Dermis blood vessel endothelial cell (primary cell): ENCODE data around the gene TMEM39A. TPM values are rescaled to one million over a fixed set of nuclear protein-coding genes. Genes with fewer than 3 reads are reported as not detected.

Source experiments
- DNase-seq: peaks from one replicate; pipeline ENCODE4 v3.0.0; 2010
- total RNA-seq: library from RNA; depleted of rRNA; stranded (reverse); fragments of >200 nt; gene quantifications from 2 replicates; pipeline ENCODE4 v1.2.3, GENCODE V29; 2014

TMEM39A gene
- total RNA-seq, 1 donor from 2014 or later = 41.4 TPM

GRCh38 chr3:119400466-119400865 is 62.9 kb downstream of the TMEM39A start:
- DNase-seq = no peak

- DNase-seq = no peak
Measured at GRCh38 chr3:119396870-119397269, 66.5 kb downstream of the TMEM39A start.

GRCh38 chr3:119395923-119396358 is 67.5 kb downstream of the TMEM39A start:
- no peak for DNase-seq

- DNase-seq = peak; percentile 21
Measured at GRCh38 chr3:119388577-119388976, 74.8 kb downstream of the TMEM39A start.

- no peak for DNase-seq
Measured at GRCh38 chr3:119382134-119382533, 81.3 kb downstream of the TMEM39A start.

GRCh38 chr3:119380697-119381096 is 82.7 kb downstream of the TMEM39A start:
- peak; percentile 40 for DNase-seq

Other genes starting within 250 kb of the TMEM39A start
- gene B4GALT4, start 222.7 kb downstream of the TMEM39A start, total RNA-seq = 4.2 and 9.0 TPM in 2 replicates
- gene ARHGAP31, start 169.2 kb downstream of the TMEM39A start, total RNA-seq = 51.7 and 64.1 TPM in 2 replicates
- 20.2 and 27.9 TPM in 2 replicates for gene POGLUT1, start 5.3 kb upstream of the TMEM39A start, total RNA-seq
- 35.3 and 38.8 TPM in 2 replicates for gene TIMMDC1, start 34.9 kb upstream of the TMEM39A start, total RNA-seq
- 0.14 and 0.17 TPM in 2 replicates for gene CD80, start 96.0 kb upstream of the TMEM39A start, total RNA-seq
- 11.9 and 15.3 TPM in 2 replicates for gene ADPRH, start 115.9 kb upstream of the TMEM39A start, total RNA-seq
- 2.4 and 14.8 TPM in 2 replicates for gene PLA1A, start 134.3 kb upstream of the TMEM39A start, total RNA-seq
- 0.33 and 1.7 TPM in 2 replicates for gene POPDC2, start 197.0 kb upstream of the TMEM39A start, total RNA-seq
- 18.9 TPM in 2 replicates for gene COX17, start 213.8 kb upstream of the TMEM39A start, total RNA-seq
- 0.14 and 0.34 TPM in 2 replicates for gene CFAP91, start 239.4 kb upstream of the TMEM39A start, total RNA-seq